Stimulated activated naive B cell treated with anti-CD40 and anti-IgM and Interleukin-4, amounts not matched to agents 10 μg/mL and 1 μg/mL and 100 μg/mL, for 72 hours (primary cell): Measurements from ENCODE around the gene CHCHD1.
"Not testable (repeated sequence)": the region's sequence is repeated elsewhere in the genome, so short reads cannot be mapped to it uniquely, and the experiment has no call there.

ENCODE experiments used
- ATAC-seq, 2 donors: fragments of 150-1000 bp; cut with Tn5 transposase; replicated peaks; 2 replicates each; pipeline ENCODE4 v1.10.0; 2021; ENCODE audit warnings: moderate library complexity in 1 of 2
- DNase-seq: peaks from one replicate; pipeline ENCODE4 v3.0.0; 2021
- H3K27ac Mint-ChIP-seq: one replicate; pipeline ENCODE4 v1.8.0; 2022; ENCODE audit warnings: mild to moderate bottlenecking, mixed read lengths
- H3K27me3 Mint-ChIP-seq, 2 donors: one replicate each; pipeline ENCODE4 v1.8.0; 2022; ENCODE audit warnings: mixed read lengths in 2 of 2
- H3K36me3 Mint-ChIP-seq, 2 donors: one replicate each; pipeline ENCODE4 v1.8.0; 2022; ENCODE audit warnings: mixed read lengths in 2 of 2, mild to moderate bottlenecking in 1 of 2
- H3K4me1 Mint-ChIP-seq, 2 donors: one replicate each; pipeline ENCODE4 v1.8.0; 2022; ENCODE audit warnings: mixed read lengths in 2 of 2, mild to moderate bottlenecking in 1 of 2
- H3K4me3 Mint-ChIP-seq, 2 donors: one replicate each; pipeline ENCODE4 v1.8.0; 2022; ENCODE audit warnings: mild to moderate bottlenecking in 2 of 2, mixed read lengths in 2 of 2, moderate library complexity in 1 of 2
- H3K9me3 Mint-ChIP-seq, 2 donors: one replicate each; pipeline ENCODE4 v1.8.0; 2022; ENCODE audit warnings: mixed read lengths in 2 of 2, mild to moderate bottlenecking in 1 of 2

Gene CHCHD1

GRCh38 chr10:73781879-73782748 is at the start of gene CHCHD1:
TSS of gene CHCHD1 (plus strand) at chr10:73782048. CDS start at chr10:73782076, 28 bp downstream.
- Mint-ChIP-seq H3K4me3 (peak within 1 kb of the TSS; percentile 92 to 98), H3K27me3 (no peaks in the 10 kb centered on the region), H3K27ac (peak within 1 kb of the TSS; percentile 98), H3K36me3 (peaks cover 8 to 21% of the 10 kb centered on the region in 2 donors), H3K9me3 (no peaks in the 10 kb centered on the region), H3K4me1 (peaks cover 25 to 53% of the 10 kb centered on the region in 2 donors)
- DNase-seq (peak; percentile 85), ATAC-seq (peak; percentile 75 to 77)

DNA sequence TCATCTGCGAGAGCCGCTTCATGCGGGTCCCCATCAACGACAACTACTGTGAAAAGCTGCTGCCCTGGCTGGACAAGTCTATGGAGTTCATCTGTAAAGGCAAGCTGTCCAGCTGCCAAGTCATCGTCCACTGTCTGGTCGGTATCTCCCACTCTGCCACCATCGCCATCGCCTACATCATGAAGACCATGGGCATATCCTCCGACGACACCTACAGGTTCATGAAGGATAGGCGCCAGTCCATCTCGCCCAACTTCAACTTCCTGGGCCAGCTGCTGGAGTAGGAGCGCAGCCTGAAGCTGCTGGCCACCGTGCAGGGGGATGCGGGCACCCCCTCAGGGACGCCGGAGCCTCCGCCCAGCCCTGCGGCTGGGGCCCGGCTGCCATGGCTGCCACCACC is 49.4 kb upstream of the CHCHD1 start:
- H3K36me3 Mint-ChIP-seq = peaks cover 10 to 11% of the 10 kb centered on the region in 2 donors
- ATAC-seq = no peak
- H3K9me3 Mint-ChIP-seq = no peaks in the 10 kb centered on the region
- peak overlapping the region; percentile 48 to 69 for H3K4me3 Mint-ChIP-seq
- no peak for DNase-seq
- no peaks in the 10 kb centered on the region for H3K27me3 Mint-ChIP-seq
- peaks cover 6 to 11% of the 10 kb centered on the region in 2 donors for H3K4me1 Mint-ChIP-seq
- H3K27ac Mint-ChIP-seq = no peak overlapping the region

DNA sequence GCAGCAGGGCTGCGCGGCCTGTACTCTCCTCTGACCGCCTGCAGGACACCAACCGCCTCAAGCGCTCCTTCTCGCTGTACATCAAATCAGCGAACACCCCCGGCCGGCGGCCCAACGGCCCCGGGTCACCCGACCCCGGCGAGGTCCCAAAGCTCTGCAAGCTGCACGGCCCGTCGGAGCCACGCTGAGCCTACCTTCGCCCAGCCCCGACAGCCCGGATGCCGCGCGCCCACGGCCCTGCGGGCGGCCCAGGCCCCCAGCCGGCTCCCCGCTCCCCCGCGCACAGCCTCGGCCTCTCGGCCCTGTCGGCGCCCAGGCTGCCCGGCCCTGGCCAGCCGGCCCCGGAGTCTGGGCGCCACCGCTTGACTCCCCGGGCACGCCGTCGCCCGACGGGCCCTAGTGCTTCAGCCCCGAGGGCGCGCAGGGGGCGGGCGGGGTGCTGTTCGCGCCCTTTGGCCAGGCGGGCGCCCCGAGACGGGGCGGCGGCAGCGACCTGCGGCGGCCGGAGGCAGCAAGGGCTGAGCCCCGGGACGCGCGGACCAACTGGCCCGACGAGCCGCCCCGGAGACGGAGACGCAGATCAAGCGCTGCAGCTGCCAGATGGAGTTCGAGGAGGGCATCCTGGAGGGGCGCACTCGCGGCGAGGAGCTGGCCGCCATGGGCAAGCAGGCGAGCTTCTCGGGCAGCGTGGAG is 48.8 kb upstream of the CHCHD1 start:
- Mint-ChIP-seq H3K36me3 (peaks cover 10 to 11% of the 10 kb centered on the region in 2 donors), H3K27me3 (no peaks in the 10 kb centered on the region), H3K27ac (no peak overlapping the region), H3K4me1 (peaks cover 6 to 11% of the 10 kb centered on the region in 2 donors), H3K9me3 (no peaks in the 10 kb centered on the region), H3K4me3 (no peak overlapping the region)
- ATAC-seq (no peak), DNase-seq (no peak)

DNA sequence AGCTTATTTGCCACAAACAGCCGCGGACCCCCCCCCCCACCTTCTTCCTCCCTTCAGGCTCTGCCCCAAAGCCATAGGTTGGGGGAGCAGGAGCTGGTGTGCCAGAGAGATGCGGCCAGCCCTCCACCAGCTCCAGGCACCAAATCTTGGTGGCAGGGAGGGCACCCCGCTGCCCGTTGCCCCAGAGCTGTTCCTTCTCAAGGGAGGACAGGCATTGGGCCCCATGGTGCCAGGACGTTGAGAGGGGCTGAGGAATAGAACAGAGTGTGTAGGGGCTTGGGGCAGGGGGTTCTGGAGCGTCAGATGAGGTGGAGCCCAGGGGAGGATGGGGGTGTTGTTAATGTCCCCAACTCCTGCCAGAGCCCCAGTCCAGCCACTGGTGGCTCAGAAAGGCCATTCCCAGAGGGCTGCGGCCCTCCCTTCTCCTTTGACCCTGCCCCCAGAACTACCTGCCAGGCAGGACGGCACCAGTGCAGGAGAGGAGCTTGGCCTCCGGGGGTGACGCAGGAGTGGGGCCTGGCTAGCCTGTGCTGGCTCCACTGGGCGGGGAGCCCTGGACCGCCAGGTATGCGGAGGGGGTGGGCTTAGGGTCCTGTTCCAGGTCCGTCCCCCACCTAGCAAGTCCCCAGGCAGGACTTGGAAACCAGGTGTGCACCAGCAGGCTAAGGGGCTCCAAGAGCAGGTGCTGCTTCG is 47.7 kb upstream of the CHCHD1 start:
- H3K4me1 Mint-ChIP-seq = peaks cover 6 to 11% of the 10 kb centered on the region in 2 donors
- ATAC-seq = no peak
- peak overlapping the region; percentile 51 for H3K27ac Mint-ChIP-seq
- no peaks in the 10 kb centered on the region for H3K9me3 Mint-ChIP-seq
- peaks cover 10 to 11% of the 10 kb centered on the region in 2 donors for H3K36me3 Mint-ChIP-seq
- DNase-seq = no peak
- H3K4me3 Mint-ChIP-seq = no peak overlapping the region
- H3K27me3 Mint-ChIP-seq = no peaks in the 10 kb centered on the region

DNA sequence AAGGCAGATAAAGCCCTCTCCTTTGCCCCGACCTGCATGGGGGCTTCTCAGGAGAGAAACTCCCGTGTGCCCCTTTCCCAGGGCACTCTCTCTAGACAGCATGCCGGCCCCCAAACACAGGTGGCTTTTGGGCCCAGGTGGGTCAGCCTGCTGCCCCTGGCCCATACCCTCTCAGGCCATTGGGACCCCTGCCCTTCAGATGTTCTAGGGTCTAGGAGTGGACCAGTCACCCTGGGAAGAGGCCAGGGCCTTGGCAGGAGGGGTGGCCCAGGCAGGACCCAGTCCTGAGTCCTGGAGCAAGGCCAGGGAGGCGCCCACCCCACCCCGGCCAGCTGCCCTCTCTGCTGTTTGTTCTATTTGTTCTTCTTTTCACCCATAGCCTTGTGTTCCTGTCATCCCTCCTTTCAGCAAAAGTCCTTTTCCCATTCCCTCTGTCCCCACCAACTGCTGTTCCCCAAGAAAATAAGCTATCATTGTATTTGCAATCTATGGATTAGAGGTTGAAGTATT is 47.0 kb upstream of the CHCHD1 start:
- H3K4me3 Mint-ChIP-seq = no peak overlapping the region
- H3K27me3 Mint-ChIP-seq = no peaks in the 10 kb centered on the region
- H3K4me1 Mint-ChIP-seq = peaks cover 6 to 11% of the 10 kb centered on the region in 2 donors
- ATAC-seq (no peak), DNase-seq (no peak)
- peaks cover 10 to 11% of the 10 kb centered on the region in 2 donors for H3K36me3 Mint-ChIP-seq
- H3K9me3 Mint-ChIP-seq = no peaks in the 10 kb centered on the region
- H3K27ac Mint-ChIP-seq = no peak overlapping the region

DNA sequence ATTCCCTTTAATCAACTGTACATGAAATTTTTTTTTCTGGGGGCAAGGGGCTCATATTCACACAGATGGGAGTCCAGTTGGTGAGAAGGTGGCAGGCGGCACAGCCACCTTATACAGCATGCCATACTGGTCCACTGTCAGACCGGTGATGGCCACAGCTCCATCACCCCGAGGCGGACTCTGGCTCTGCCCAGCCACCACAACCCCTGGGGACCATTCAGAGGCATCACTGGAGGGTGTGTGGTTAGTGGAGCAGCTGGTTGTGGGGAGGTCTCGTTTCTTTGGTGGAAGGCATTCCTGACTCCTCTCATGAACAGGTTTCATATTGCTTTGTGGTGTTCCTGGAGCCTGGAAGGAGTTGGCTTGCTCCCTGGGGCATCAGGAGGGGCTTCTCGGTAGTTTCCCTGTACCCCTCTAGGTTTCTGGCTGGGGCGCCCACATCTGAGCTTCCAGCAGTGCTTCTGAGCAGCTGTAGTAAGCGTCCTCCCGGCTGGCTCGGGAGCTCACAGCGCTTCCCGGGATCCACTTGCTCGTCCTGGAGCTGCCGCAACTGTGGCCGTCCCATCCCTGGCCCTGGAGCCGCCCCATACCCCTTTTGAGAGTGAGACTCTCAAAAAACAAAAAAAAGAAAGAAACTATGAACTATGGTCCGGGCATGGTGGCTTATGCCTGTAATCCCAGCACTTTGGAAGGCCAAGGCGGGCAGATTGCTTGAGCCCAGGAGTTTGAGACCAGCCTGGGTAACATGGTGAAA is 41.2 kb upstream of the CHCHD1 start:
- not testable (repeated sequence) for H3K27me3 Mint-ChIP-seq, H3K4me3 Mint-ChIP-seq, H3K9me3 Mint-ChIP-seq, DNase-seq, ATAC-seq
- Mint-ChIP-seq H3K4me1 (peaks cover 6 to 17% of the 10 kb centered on the region in 2 donors), H3K36me3 (peaks cover 9 to 14% of the 10 kb centered on the region in 2 donors), H3K27ac (peak overlapping the region; percentile 9)

DNA sequence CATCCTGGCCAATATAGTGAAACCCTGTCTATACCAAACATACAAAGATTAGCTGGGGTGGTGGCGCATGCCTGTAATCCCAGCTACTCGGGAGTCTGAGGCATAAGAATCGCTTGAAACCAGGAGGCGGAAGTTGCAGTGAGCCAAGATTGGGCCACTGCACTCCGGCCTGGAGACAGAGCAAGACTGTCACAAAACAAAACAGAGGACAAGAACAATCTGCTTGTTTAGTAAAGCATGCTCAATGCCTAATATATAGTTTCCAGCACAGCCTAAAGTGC is 39.5 kb upstream of the CHCHD1 start:
- Mint-ChIP-seq H3K4me1 (peaks cover 12 to 30% of the 10 kb centered on the region in 2 donors), H3K27me3 (no peaks in the 10 kb centered on the region), H3K27ac (no peak overlapping the region), H3K4me3 (no peak overlapping the region), H3K9me3 (no peaks in the 10 kb centered on the region), H3K36me3 (peaks cover 15 to 20% of the 10 kb centered on the region in 2 donors)
- DNase-seq (no peak), ATAC-seq (no peak)

- ATAC-seq (no peak), DNase-seq (no peak)
- Mint-ChIP-seq H3K9me3 (no peaks in the 10 kb centered on the region), H3K4me1 (peaks cover 12 to 30% of the 10 kb centered on the region in 2 donors), H3K4me3 (peak overlapping the region; percentile 98), H3K36me3 (peaks cover 19 to 22% of the 10 kb centered on the region in 2 donors), H3K27me3 (no peaks in the 10 kb centered on the region), H3K27ac (peak overlapping the region; percentile 99)
Observed at GRCh38 chr10:73743327-73743904, 38.4 kb upstream of the CHCHD1 start.

DNA sequence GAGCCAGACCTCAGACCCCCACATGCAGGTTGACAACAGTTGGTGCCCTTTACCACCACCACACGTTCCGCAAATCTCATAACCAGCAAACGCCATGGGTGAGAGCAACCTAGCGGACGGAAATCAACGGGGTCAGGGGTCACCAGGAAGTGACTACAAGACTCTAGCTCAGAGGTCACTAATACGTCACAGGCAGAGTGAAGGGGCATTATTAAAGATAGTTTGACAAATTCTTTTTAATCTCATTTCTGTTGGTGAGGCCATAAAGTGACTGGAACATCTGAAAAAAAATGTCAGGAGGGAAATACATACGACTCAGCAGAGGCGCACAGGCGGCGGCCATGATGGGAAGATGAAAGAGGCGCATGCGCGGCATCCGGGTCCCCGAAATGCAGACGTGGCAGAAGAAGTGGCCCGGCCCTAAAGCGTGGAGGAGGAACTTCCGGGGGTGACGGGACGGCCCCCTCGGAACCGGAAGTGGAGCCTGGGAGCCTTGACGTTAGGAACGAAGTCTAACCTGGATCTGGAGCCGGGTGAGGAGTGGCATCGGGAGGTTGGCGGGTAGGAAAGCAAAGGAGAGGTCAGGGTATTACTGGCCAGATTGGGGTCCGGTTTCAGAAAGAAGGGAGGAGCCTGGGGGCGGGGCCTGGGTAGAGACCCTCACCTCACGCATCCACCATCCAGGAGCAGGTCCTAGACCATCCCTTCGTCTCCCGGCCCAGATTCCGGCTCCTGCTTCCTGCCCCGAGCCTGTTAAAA is 37.8 kb upstream of the CHCHD1 start, which contains the start of gene SEC24C:
SEC24C (plus strand) TSS at position 468 of the 759 bp plus-strand sequence. CDS start 2,461 bp downstream, outside the sequence.
- ATAC-seq (peak; percentile 95 to 96), DNase-seq (peak; percentile 91)
- peak within 1 kb of the TSS; percentile 99 for H3K27ac Mint-ChIP-seq
- peaks cover 22 to 25% of the 10 kb centered on the region in 2 donors for H3K36me3 Mint-ChIP-seq
- peak within 1 kb of the TSS; percentile 98 for H3K4me3 Mint-ChIP-seq
- H3K4me1 Mint-ChIP-seq = peaks cover 14 to 33% of the 10 kb centered on the region in 2 donors
- H3K9me3 Mint-ChIP-seq = no peaks in the 10 kb centered on the region
- H3K27me3 Mint-ChIP-seq = no peaks in the 10 kb centered on the region

- peak overlapping the region; percentile 98 for H3K4me3 Mint-ChIP-seq
- peak; percentile 38 to 55 for ATAC-seq
- H3K4me1 Mint-ChIP-seq = peaks cover 16 to 38% of the 10 kb centered on the region in 2 donors
- H3K36me3 Mint-ChIP-seq = peaks cover 25 to 29% of the 10 kb centered on the region in 2 donors
- peak; percentile 47 for DNase-seq
- no peaks in the 10 kb centered on the region for H3K9me3 Mint-ChIP-seq
- peak overlapping the region; percentile 99 for H3K27ac Mint-ChIP-seq
- no peaks in the 10 kb centered on the region for H3K27me3 Mint-ChIP-seq
Observed at GRCh38 chr10:73744664-73744975, 37.2 kb upstream of the CHCHD1 start.

DNA sequence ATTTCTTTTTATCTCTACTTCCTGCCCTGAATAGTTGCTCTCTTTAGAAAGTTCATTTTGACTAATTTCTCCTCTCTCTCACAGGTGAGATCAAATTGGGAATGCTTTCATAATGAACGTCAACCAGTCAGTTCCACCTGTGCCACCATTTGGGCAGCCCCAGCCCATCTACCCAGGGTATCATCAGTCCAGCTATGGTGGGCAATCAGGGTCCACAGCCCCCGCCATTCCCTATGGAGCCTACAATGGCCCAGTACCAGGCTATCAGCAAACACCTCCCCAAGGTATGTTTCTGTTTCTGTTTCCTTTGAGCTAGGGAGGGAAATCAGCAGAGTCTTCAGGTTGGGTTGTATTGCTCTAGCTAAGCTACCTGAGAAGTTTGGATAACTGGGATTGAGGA is 35.1 kb upstream of the CHCHD1 start:
- ATAC-seq (no peak), DNase-seq (no peak)
- Mint-ChIP-seq H3K4me3 (no peak overlapping the region), H3K9me3 (no peaks in the 10 kb centered on the region), H3K4me1 (peaks cover 25 to 51% of the 10 kb centered on the region in 2 donors), H3K27ac (no peak overlapping the region), H3K36me3 (peaks cover 38 to 40% of the 10 kb centered on the region in 2 donors), H3K27me3 (no peaks in the 10 kb centered on the region)

- peaks cover 37 to 48% of the 10 kb centered on the region in 2 donors for H3K36me3 Mint-ChIP-seq
- H3K4me1 Mint-ChIP-seq = peaks cover 22 to 32% of the 10 kb centered on the region in 2 donors
- no peak for ATAC-seq
- no peaks in the 10 kb centered on the region for H3K9me3 Mint-ChIP-seq
- no peak for DNase-seq
- no peak overlapping the region for H3K4me3 Mint-ChIP-seq
- no peaks in the 10 kb centered on the region for H3K27me3 Mint-ChIP-seq
- peak overlapping the region; percentile 42 for H3K27ac Mint-ChIP-seq
Observed at GRCh38 chr10:73750819-73751218, 31.0 kb upstream of the CHCHD1 start.

DNA sequence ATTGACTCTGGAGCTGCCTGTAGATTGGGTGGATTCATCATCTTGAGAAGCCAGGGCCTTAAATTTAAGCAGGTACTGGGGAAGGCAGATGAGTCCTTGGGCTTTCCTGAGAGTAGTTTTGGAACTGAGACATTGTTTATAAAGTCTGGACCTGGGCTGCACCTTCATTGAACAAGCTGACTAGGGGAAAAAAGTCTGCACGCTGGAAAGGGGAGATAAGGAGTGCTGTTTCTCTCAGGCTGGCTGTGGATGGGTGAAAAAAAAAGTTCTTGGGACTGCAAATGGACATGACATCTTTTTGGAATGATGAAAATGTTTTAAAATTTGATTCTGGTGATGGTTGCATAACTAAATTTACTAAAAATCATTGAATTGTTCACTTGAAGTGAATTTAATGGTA is 25.7 kb upstream of the CHCHD1 start:
- Mint-ChIP-seq H3K27me3 (no peaks in the 10 kb centered on the region), H3K9me3 (no peaks in the 10 kb centered on the region), H3K36me3 (peaks cover 26 to 51% of the 10 kb centered on the region in 2 donors), H3K4me1 (peaks cover 13 to 17% of the 10 kb centered on the region in 2 donors), H3K27ac (no peak overlapping the region), H3K4me3 (no peak overlapping the region)
- DNase-seq (no peak), ATAC-seq (no peak)
